ENCODE results near the gene CATSPERZ.
A peak's percentile ranks its signal among the peaks of the same experiment; 100 is the strongest.

CATSPERZ gene

GRCh38 chr11:64285885-64286800 lies 14.0 kb upstream of the CATSPERZ start:
- no peak for DNase-seq

GRCh38 chr11:64286801-64287159 lies 13.4 kb upstream of the CATSPERZ start:
- DNase-seq: no peak

GRCh38 chr11:64287676-64288352 lies 12.3 kb upstream of the CATSPERZ start:
- DNase-seq: no peak

GRCh38 chr11:64288353-64288750 lies 11.8 kb upstream of the CATSPERZ start:
- no peak for DNase-seq

- no peak for DNase-seq
Observed at GRCh38 chr11:64289002-64289564, 11.1 kb upstream of the CATSPERZ start.

- DNase-seq: no peak
Observed at GRCh38 chr11:64290352-64291261, 9.6 kb upstream of the CATSPERZ start.

GRCh38 chr11:64291262-64291751 lies 8.9 kb upstream of the CATSPERZ start, which contains the start of gene KCNK4:
KCNK4 (plus strand) TSS chr11:64291302; CDS start chr11:64293019, 1,717 bp downstream.
- DNase-seq: no peak

- peak; percentile 39 for DNase-seq
Observed at GRCh38 chr11:64291752-64292459, 8.3 kb upstream of the CATSPERZ start.

- DNase-seq: no peak
Observed at GRCh38 chr11:64292460-64293254, 7.5 kb upstream of the CATSPERZ start.

GRCh38 chr11:64294774-64295173 lies 5.4 kb upstream of the CATSPERZ start:
- no peak for DNase-seq

GRCh38 chr11:64295760-64296159 lies 4.4 kb upstream of the CATSPERZ start:
- no peak for DNase-seq

- no peak for DNase-seq
Observed at GRCh38 chr11:64296236-64296635, 3.9 kb upstream of the CATSPERZ start.

- no peak for DNase-seq
Observed at GRCh38 chr11:64296830-64297698, 3.1 kb upstream of the CATSPERZ start.

GRCh38 chr11:64297699-64298358 lies 2.3 kb upstream of the CATSPERZ start:
- no peak for DNase-seq

GRCh38 chr11:64298966-64299846 lies 952 bp upstream of the CATSPERZ start:
- no peak for DNase-seq

- no peak for DNase-seq
Observed at GRCh38 chr11:64303109-64304031, 3.2 kb downstream of the CATSPERZ start.

GRCh38 chr11:64304032-64304315 lies 3.8 kb downstream of the CATSPERZ start:
- no peak for DNase-seq

All from activated naive CD4-positive, alpha-beta T cell treated with anti-CD3 and anti-CD28 coated beads, Interleukin-2, amount 50 U/mL, for 16 hours (primary cell).